Stimulated activated CD8-positive, alpha-beta memory T cell treated with anti-CD3 and anti-CD28 coated beads, Interleukin-4, amount 100 ng/mL, for 24 hours (primary cell): ENCODE data around the gene C1GALT1.
"Not testable (repeated sequence)": the region's sequence is repeated elsewhere in the genome, so short reads cannot be mapped to it uniquely, and the experiment has no call there.

Source experiments
- DNase-seq: peaks from one replicate; pipeline ENCODE4 v3.0.0-alpha.2; 2020; ENCODE audit warnings: low read depth

C1GALT1 gene

DNA sequence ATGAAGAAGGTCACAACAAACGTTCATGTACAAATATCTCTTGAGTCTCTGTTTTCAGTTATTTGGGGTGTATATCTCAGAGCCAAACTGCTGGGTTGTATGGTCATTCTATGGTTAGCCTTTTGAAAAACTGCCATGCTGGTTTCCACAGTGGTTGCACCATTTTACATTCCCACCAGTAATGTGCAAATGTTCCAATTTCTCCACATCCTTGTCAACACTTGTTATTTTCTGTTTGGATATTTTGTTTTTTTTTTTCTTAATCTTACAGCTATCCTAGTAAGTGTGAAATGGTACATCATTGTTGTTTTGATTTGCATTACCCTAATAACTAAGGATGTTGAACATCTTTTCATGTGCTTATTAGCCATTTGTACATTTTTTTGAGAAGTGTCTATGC lies 13.0 kb upstream of the C1GALT1 start:
- DNase-seq = no peak

DNA sequence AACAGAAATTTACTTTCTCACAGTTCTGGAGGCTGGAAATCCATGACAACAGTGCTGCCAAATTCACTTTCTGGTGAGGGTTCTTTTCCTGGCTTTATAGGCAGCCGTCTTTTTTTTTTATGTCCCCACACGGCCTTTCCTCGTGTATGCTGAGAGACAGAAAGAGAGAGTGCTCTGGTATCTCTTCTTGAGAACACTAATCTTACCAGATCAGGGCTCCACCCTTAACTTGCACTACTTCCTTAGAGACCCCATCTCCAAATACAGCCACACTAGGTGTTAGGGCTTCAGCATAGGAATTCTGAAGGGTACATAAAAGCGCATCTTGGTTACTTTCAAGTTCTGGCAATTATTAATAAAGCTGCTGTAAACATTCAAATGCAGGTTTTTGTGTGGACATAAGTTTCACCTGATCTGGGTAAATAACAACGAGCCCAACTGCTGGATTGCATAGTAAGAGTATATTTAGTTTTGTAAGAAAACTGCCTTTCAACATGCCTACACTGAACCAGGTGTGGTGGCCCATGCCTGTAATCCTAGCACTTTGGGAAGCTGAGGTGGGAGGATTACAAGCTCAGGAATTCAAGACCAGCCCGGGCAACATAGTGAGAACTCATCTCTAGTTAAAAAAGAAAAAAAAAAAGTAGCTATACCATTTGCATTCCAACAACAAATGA lies 8.2 kb upstream of the C1GALT1 start:
- DNase-seq = no peak

DNA sequence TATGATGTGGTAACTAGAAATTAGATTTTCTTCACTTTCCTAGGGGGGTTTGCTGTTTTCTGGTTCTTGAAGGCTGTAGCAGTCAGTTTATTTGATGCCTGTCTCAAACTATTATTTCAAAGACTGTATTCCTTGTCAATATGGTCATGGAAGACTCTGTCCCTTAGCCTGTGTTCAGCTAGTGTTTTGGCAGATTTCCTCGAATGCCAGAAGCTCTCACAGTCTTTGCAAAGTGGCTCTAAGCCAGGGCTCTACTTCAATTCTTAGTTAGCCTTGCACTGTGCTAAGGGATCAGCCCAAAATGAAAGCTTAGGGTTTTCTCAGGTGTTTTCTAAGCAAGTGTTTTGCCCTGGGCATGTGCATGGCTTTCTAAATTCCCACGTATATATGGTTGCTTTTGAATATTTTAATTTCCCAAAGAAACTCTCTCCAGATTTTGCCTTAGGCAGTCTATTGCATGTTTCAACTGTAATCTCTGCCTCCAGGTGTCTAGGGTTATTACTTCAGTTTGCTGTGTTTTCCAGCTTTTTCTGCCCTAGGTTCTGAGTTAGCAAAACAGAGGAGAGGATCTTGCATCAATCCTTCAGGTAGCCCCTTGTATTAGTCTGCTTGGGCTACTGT lies 7.2 kb upstream of the C1GALT1 start:
- no peak for DNase-seq

DNA sequence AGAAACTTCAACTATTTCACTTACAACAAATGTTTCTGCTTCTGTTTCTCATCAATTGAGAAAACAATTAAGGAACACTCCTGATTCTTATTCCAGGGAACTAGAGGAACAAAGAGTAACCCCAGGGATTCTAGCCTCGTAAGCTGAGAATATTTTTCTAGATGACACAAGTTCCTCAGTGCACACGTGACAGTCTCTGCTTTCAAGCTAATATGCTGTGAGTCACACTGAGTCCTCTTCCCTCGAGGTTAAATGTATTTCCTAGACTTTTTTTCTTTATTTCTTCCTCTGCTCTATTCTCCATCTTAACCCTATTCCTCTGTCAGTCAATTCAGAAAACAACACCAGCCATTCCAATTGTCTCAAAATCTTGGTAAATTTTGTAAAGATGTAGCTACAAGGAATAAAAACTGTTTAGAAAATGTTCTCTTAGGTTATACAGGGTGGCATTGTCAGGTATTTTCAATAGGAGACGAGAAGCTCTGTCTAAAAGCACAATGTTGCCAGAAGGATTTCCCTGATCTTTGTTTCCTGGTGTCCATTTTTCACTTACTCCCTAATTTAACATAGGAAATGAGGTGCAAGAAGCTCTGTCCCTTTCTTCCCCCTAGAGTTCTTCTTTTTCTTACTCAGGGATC lies 5.8 kb upstream of the C1GALT1 start:
- DNase-seq = no peak

DNA sequence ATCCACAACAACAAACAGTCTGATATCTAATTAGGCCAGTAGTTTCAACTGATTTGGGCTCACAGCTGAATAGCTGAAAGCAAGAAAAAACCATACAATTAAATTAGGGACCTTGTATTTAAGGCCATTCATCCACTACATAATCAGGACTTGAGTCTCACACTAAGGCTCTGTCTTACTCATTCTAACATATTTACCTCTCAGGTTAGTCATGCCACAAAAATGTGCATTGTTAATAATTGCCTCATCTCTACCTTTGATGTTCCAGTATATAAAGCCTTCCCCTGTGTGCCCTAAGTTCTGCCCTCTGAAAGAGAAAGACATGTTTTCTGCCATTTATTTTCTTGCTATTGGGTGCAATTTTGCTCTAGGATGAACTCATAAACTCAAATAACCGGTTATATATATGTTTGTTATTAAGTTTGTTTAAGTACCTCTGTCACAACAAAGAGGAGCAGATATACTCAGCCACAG lies 5.3 kb upstream of the C1GALT1 start:
- no peak for DNase-seq

DNA sequence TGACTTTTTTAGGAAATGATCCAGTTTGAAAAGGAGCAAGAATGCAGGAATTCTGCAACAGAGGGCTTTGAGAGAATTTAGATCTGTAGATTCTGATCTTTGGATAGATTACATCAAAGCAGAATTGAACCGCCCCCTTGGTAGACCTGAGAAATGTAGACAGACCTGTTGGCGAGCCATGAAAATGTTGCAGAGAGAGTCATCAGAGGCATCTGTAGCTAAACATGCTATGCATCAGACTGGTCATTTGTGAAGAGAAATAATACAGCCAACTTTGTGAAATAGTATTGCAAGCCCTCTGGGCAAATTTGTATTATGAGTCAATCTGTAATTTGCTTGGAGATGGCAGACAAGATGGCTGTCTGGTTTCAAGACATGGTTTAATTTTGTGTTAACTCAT lies 4.3 kb upstream of the C1GALT1 start:
- DNase-seq = no peak

DNA sequence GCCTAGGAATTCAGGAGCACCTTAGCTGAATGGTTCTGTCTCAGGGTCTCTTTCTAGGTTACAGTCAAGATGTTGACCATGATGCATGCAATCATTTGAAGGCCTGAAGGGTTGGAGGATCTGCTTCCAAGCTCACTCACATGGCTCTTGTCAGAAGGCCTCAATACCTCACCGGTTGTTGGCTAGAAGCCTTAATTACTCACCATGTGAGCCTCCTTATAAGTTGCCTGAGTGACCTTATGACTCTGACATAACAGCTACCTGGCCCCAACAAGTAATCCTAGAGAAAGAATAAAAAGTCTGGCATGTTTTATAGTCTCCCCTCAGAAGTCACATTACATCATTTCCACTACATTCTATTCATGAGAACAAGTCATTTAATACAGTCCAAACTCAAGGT lies 3.4 kb upstream of the C1GALT1 start:
- DNase-seq = no peak

DNA sequence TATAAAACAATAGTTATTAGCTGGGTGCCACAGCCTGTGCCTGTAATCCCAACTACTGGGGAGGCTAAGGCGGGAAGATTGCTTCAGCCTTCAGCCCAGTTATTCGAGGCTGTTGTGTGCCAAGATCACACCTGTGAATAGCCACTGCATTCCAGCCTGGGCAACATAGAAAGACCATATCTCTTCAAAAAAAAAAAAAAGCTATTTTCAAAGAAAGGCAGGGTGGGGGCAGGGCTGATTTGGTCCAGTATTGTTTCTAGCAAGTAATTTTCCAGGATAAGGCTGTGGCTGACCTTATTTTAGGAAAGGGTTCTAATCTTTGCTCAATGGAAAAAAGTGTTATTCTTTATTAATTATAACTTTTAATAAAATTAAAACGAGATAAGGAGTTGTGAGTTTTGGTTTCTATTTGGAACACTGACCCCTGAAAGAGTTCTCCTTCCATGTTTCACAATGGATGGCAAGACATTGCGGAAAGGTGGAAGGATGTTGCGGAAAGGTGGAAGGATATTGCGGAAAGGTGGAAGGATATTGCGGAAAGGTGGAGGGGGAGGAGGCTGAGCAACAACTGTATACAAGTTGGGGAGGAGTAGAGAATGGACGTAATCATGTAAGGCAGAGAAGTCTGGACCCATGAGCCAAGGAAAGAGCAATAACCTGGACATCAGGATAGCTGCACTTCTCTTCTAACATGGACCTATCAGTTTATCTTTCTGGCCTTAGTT lies 1.5 kb upstream of the C1GALT1 start:
- DNase-seq = no peak

DNA sequence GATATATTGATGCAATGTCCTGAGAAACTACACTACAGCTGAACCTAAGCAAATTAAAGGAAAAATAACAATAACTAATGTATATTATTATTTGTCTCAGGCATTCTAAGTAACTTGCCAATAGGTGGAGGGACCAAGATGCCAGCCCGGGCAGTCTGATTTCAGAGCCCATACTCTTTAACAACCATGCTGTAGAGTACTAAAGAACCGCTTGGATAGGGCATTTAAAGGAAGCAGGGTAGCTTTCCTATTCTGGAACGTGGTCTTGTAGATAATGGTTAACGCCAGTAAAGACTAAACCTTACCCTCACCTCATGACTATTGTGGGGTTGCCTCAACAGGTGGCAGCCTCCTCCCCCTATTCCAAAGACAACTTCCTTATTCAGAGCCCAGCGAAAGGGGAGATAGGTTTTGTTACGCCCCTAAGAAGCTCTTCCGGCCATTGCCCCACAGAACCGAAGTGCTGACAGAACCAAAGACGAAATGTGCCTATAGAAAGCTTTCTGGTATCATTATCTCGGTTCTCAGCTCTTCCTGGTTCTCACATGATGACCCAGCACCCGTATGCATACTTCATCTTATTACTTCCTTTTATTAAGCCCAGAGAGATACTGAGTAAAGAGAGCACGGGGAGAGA lies 707 bp upstream of the C1GALT1 start:
- no peak for DNase-seq

DNA sequence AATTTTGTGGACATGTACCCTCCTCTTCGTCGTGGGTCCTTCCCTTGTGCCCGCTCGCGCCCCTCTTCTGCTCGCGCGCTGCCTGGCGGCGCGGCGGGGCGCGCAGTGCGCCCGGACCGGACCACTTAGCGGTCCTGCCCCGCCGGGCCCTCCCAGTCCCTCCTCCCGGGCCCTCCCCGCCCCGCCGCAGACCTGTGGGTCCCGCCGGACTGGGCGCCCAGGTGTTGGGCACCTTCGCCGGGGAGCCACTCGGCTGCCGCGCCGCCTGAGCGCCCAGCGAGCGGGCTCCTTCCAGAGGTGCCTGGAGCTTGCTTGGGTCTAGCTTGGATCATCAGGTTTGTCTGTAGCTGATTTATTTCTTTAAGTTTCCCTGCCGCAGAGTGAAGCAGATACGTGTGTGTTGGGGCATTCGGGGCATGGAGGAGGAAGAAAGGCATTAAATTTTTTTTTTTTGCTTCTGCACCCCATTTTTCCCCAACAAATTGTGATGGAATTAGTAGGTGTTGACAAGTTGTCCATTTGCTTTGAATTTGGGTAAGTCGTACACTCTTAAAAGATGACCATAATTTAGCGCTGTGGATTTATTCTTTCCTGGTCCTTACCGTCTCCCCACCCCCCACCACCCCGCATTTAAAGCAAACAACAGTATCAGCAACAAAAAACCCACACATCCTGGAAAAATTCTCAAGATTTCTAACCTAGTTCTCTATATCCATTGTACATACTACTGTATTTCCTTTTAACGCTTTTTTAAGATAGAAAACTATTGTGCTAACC lies 905 bp downstream of the C1GALT1 start:
- peak; percentile 30 for DNase-seq

DNA sequence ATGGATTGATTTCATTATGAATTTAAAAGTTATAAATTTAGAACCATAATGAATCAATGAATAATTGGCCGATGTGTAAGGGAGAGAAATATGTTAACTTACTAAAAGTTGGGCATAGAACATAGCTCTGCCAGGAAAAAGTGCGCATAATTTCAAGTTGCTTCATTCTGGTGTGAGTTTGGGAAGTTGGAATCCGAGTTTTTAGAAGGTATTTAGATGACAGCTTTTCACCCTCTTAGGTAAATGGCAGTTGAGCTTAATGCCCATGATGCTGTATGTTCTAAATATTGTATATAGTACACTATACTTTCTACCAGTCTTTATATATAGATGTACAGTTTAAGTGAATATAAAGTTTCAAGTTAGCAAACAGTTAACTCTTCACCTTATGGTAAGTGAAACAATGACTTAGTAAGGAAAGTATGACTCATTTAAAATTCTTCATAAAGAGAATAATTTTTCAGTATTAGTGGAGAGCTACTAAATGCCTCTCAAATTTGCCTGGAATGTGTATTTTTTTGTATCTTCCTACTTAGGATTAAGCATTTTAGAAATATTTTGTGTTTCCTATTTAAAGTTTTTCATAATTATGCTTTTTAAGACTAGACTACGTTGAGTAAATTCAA lies 1.6 kb downstream of the C1GALT1 start:
- no peak for DNase-seq

DNA sequence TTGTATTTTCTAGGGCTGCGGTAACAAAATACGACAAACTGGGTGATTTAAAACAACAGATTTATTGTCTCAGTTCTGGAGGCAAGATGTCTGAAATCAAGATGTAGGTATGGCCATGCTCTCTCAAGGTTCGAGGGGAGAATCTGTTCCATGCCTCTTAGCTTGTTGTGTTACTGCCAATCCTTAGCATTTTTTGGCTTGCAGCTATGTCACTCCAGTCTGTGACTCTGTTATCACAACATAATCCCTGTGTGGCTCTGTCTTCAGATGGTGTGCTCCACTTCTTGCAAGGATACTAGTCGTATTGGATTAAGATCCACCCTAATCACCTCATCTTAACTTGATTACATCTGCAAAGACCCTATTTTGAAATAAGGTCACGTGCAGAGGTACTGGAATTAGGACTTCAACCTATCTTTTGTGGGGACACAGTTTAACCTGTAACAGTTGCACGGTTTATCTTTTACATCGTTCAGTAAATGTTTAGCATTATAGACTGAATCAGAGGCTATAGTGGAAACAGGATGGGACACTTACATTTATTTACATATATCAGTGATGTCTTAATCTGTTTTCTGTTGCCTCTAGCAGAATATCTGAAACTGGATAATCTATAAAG lies 3.1 kb downstream of the C1GALT1 start:
- no peak for DNase-seq

DNA sequence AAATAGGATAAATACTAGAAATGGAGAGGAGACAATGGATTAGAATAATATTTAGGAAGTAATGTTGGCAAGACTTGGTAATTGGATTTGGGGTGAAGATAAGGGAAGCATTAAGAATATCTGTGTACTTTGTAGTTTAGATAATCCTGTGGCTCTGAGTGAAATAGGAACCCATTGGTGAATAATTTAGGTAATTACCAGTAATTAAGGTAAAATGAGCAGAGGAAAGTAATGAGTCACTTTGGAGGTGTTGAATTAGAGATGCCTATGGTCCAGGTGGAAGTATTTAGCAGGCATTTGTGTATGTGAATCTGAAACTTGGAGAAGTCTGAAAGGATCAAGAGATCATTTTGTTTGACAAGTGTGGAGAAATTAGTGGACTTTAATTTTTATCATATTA lies 5.7 kb downstream of the C1GALT1 start:
- no peak for DNase-seq

DNA sequence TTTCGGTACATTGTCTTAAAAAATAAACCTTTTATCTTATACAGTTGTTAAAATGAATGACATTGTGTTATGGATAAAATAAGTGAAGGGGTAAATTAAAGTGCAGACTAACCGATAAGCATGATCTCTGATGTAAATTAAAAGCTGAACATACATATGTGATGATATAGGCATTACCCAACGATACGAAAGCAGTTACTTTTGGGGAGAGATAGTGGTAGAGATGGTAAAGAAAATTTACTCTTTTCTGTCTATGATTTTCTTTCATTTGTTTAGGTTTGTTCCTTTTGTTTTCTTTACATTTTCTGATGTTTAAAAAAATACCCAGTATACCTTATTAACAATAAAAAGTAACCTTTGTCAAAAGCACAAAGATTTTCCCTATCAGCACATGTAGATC lies 6.4 kb downstream of the C1GALT1 start:
- no peak for DNase-seq

DNA sequence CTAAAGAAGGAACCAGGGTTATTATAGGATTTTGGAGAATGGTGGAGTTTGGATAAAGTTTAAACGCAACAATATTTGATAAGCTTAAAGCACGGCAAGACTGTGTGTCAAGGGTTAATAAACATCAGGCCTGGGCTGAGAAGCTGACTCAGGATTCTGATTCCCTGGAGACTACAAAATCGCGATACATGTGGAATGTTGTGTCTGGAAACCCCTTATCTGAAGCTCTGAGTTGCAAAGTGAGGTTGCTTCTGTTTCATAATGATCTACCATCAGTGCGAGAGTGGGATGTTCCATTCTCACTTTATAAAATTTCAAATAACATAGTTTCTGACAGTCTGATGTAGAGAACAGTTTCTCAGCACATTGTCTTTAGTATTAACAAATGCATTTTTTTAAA lies 7.8 kb downstream of the C1GALT1 start:
- DNase-seq = no peak

DNA sequence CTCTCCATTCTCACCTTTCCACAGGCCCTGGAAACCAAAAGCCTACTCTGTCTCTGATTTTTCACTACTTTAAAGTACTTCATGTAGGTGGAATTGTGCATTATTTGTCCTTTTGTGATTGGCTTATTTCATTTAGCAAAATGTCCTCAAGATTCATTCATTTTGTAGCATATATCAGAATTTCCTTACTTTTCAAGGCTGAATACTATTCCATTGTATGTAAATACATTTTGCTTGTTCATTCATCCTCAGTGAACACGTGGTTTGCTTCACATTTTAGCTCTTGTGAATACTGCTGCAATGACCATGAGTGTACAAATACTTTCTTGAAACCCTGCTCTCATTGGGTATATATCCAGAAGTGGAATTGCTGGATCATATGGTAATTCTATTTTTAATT lies 8.8 kb downstream of the C1GALT1 start:
- no peak for DNase-seq

DNA sequence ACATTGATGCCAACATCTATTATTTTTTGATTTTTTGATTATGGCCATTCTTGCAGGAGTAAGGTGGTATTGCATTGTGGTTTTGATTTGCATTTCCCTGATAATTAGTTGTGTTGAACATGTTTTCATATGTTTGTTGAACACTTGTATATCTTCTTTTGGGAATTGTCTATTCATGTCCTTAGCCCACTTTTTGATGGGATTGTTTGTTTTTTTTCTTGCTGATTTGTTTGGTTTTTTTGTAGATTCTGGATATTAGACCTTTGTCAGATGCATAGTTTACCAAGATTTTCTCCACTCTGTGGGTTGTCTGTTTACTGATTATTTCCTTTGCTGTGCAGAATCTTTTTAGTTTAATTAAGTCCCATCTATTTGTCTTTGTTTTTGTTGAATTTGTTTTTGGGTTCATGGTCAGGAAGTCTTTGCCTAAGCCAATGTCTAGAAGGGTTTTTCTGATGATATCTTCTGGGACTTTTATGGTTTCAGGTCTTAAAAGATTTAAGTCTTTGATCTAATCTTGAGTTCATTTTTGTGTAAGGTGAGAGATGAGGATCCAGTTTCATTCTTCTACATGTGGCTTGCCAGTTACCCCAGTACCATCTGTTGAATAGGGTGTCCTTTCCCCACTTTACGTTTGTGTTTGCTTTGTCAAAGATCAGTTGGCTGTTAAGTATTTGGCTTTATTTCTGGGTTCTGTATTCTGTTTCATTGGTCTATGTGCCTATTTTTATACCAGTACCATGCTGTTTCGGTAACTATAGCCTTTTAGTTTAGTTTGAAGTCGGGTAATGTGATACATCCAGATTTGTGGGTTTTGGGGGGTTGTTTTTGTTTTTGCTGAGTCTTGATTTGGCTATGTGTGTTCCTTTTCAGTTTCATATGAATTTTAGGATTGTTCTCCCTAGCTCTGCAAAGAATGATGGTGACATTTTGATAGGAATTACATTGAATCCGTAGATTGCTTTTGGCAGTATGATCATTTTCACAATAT lies 10.7 kb downstream of the C1GALT1 start:
- DNase-seq = not testable (repeated sequence)

DNA sequence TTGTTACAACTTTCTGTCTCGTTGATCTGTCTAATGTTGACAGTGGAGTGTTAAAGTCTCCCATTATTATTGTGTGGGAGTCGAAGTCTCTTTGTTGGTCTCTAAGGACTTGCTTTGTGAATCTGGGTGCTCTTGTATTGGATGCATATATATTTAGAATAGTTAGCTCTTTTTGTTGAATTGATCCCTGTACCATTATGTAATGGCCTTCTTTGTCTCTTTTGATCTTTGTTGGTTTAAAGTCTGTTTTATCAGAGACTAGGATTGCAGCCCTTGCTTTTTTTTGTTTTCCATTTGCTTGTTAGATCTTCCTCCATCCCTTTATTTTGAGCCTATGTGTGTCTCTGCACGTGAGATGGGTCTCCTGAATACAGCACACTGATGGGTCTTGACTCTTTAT lies 17.2 kb downstream of the C1GALT1 start:
- DNase-seq = not testable (repeated sequence)

DNA sequence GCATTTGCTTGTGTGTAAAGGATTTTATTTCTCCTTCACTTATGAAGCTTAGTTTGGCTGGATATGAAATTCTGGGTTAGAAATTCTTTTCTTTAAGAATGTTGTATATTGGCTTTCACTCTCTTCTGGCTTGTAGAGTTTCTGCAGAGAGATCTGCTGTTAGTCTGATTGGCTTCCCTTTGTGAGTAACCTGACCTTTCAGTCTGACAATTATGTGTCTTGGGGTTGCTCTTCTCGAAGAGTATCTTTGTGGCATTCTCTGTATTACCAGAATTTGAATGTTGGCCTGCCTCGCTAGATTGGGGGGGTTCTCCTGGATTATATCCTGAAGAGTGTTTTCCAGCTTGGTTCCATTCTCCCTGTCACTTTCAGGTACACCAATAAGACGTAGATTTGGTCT lies 17.9 kb downstream of the C1GALT1 start:
- DNase-seq = not testable (repeated sequence)
